OCI-LY3 (cell line): Measurements from ENCODE around the gene MPHOSPH8.

ENCODE experiments used
- EZH2phosphoT487 ChIP-seq: fragments of 200-600 bp; shearing (Covaris generic); IDR thresholded peaks from 2 replicates; pipeline ENCODE4 v1.6.1; 2018; ENCODE audit warnings: antibody characterized with exemption, mixed run types, low read depth
- TF ChIP-seq, protein P1 (sequence below): fragments of 200-600, 300-600 bp; sonication (generic); IDR thresholded peaks from 2 replicates; pipeline ENCODE4 v1.5.1; 2014; ENCODE audit warnings: antibody characterized with exemption, low read length, low read depth

GRCh38 chr13:19646063-19646462, 12.6 kb downstream of the MPHOSPH8 start:
- TF ChIP-seq, protein P1, sequence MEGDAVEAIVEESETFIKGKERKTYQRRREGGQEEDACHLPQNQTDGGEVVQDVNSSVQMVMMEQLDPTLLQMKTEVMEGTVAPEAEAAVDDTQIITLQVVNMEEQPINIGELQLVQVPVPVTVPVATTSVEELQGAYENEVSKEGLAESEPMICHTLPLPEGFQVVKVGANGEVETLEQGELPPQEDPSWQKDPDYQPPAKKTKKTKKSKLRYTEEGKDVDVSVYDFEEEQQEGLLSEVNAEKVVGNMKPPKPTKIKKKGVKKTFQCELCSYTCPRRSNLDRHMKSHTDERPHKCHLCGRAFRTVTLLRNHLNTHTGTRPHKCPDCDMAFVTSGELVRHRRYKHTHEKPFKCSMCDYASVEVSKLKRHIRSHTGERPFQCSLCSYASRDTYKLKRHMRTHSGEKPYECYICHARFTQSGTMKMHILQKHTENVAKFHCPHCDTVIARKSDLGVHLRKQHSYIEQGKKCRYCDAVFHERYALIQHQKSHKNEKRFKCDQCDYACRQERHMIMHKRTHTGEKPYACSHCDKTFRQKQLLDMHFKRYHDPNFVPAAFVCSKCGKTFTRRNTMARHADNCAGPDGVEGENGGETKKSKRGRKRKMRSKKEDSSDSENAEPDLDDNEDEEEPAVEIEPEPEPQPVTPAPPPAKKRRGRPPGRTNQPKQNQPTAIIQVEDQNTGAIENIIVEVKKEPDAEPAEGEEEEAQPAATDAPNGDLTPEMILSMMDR, result no peak
- TF ChIP-seq EZH2phosphoT487, result no peak
